Breast epithelium (tissue), 4 donors: ENCODE results near the gene THOC2. TPM values are rescaled to one million over a fixed set of nuclear protein-coding genes. Genes with fewer than 3 reads are reported as not detected.
"Not testable (repeated sequence)": the region's sequence is repeated elsewhere in the genome, so short reads cannot be mapped to it uniquely, and the experiment has no call there.

ENCODE experiments used
- DNase-seq, 2 donors: peaks; one replicate each; pipeline ENCODE4 v3.0.0-alpha.2; 2019; ENCODE audit warnings: low spot score in 2 of 2
- H3K27ac ChIP-seq, 2 donors: fragments of 200-600 bp; sonication (generic) in 1 of 2; one replicate each; pipeline ENCODE4 v1.5.1; 2016 to 2019; ENCODE audit warnings: mild to moderate bottlenecking in 1 of 2
- H3K27me3 ChIP-seq, 2 donors: fragments of 200-600 bp; sonication (generic) in 1 of 2; one replicate each; pipeline versions ENCODE4 v1.5.1 to v1.6.0; 2017 to 2019; ENCODE audit warnings: control low read depth in 1 of 2, mild to moderate bottlenecking in 1 of 2
- H3K36me3 ChIP-seq: fragments of 200-600 bp; one replicate; pipeline ENCODE4 v1.5.1; 2019
- H3K4me1 ChIP-seq, 2 donors: fragments of 200-600 bp; sonication (generic); one replicate each; pipeline ENCODE4 v1.5.1; 2016 to 2019; ENCODE audit warnings: control low read depth in 1 of 2
- H3K4me3 ChIP-seq, 3 donors: fragments of 200-600 bp; sonication (generic); 1 replicate in 2 of 3; 2 replicates in 1 of 3; pipeline ENCODE4 v1.5.1; 2016 to 2019; ENCODE audit warnings: mild to moderate bottlenecking in 3 of 3, moderate library complexity in 2 of 3
- H3K9me3 ChIP-seq, 2 donors: fragments of 200-600 bp; sonication (generic) in 1 of 2; one replicate each; pipeline ENCODE4 v1.5.1; 2016 to 2019; ENCODE audit warnings: control low read depth in 1 of 2
- POLR2A ChIP-seq: fragments of 450-650 bp; IDR thresholded peaks from one replicate; pipeline ENCODE4 v1.6.1; 2016; ENCODE audit warnings: antibody characterized with exemption, mild to moderate bottlenecking, moderate library complexity
- POLR2AphosphoS5 ChIP-seq, 3 donors: sonication (generic); formaldehyde crosslinking; IDR thresholded peaks; one replicate each; pipeline ENCODE4 v1.6.1; 2017; ENCODE audit warnings: antibody characterized with exemption in 3 of 3
- intact Hi-C: fragments of 100-400 bp; cut with DNase I; formaldehyde crosslinking; loops from one replicate; pipeline ENCODE4 v1.15.1; 2023; ENCODE audit warnings: low total_unique reads
- total RNA-seq, 3 donors: library from RNA; depleted of rRNA; stranded (reverse); fragments of >200 nt; gene quantifications; one replicate each; pipeline ENCODE4 v1.1.0, GENCODE V29; 2016
- TF ChIP-seq, protein P1 (sequence below), 3 donors: fragments of 450-650 bp; IDR thresholded peaks; one replicate each; pipeline ENCODE4 v1.5.1; 2016 to 2017; ENCODE audit warnings: antibody characterized with exemption in 3 of 3, mild to moderate bottlenecking in 3 of 3, moderate library complexity in 3 of 3

THOC2 gene
- total RNA-seq, 3 donors from 2014 or later: 72.8 to 169 (median 119) TPM

GRCh38 chrX:123740536-123740935 lies 7.7 kb upstream of the THOC2 start:
- Histone ChIP-seq H3K4me1 (no peaks in the 10 kb centered on the region), H3K4me3 (no peak overlapping the region), H3K9me3 (no peaks in the 10 kb centered on the region), H3K36me3 (no peaks in the 10 kb centered on the region), H3K27ac (no peak overlapping the region), H3K27me3 (no peaks in the 10 kb centered on the region)
- DNase-seq: no peak
- TF ChIP-seq, protein P1, sequence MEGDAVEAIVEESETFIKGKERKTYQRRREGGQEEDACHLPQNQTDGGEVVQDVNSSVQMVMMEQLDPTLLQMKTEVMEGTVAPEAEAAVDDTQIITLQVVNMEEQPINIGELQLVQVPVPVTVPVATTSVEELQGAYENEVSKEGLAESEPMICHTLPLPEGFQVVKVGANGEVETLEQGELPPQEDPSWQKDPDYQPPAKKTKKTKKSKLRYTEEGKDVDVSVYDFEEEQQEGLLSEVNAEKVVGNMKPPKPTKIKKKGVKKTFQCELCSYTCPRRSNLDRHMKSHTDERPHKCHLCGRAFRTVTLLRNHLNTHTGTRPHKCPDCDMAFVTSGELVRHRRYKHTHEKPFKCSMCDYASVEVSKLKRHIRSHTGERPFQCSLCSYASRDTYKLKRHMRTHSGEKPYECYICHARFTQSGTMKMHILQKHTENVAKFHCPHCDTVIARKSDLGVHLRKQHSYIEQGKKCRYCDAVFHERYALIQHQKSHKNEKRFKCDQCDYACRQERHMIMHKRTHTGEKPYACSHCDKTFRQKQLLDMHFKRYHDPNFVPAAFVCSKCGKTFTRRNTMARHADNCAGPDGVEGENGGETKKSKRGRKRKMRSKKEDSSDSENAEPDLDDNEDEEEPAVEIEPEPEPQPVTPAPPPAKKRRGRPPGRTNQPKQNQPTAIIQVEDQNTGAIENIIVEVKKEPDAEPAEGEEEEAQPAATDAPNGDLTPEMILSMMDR (IDR thresholded peaks at IDR 0.05): no peak
- TF ChIP-seq POLR2AphosphoS5 (IDR thresholded peaks at IDR 0.05) (no peak), POLR2A (no peak)
- intact Hi-C loops: no loop called here

GRCh38 chrX:123740006-123740405 lies 7.2 kb upstream of the THOC2 start:
- Histone ChIP-seq H3K4me1 (no peaks in the 10 kb centered on the region), H3K27me3 (no peaks in the 10 kb centered on the region), H3K27ac (no peak overlapping the region), H3K4me3 (no peak overlapping the region), H3K36me3 (no peaks in the 10 kb centered on the region), H3K9me3 (no peaks in the 10 kb centered on the region)
- no peak for DNase-seq
- intact Hi-C loops: no loop called here
- no peak for TF ChIP-seq POLR2A
- TF ChIP-seq, protein P1 (IDR thresholded peaks at IDR 0.05): no peak
- TF ChIP-seq POLR2AphosphoS5 (IDR thresholded peaks at IDR 0.05): no peak

GRCh38 chrX:123739474-123739873 lies 6.6 kb upstream of the THOC2 start:
- Histone ChIP-seq H3K36me3 (no peaks in the 10 kb centered on the region), H3K27ac (no peak overlapping the region), H3K4me1 (no peaks in the 10 kb centered on the region), H3K4me3 (no peak overlapping the region), H3K9me3 (no peaks in the 10 kb centered on the region), H3K27me3 (no peaks in the 10 kb centered on the region)
- no peak for DNase-seq
- intact Hi-C loops: no loop called here
- TF ChIP-seq POLR2A (no peak), POLR2AphosphoS5 (IDR thresholded peaks at IDR 0.05) (no peak)
- TF ChIP-seq, protein P1 (IDR thresholded peaks at IDR 0.05): no peak

DNA sequence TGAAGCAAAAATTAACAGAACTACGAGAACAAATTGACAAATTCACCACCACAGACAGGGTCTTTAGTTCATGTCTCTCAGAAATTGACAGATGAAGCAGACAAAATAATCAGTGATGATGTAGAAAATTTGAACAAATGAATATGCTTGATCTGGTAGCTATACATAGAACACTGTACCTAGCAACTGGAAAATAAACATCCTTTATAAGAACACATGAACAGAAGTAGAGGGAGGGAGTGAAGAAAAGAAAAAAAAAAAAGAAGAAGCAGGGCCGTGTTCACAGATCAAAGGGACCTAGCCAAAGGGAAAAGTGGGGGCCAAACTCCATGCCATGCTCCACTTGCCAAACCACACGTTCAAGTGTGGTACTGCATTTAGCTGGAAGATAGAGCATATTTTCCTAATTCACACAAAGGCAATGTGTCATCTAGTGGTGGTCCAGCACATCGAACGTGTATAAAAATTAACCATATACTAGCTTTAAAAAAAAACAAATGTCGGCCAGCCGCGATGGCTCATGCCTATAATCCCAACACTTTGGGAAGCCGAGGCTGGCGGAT lies 5.6 kb upstream of the THOC2 start:
- intact Hi-C loops: no loop called here
- H3K27ac ChIP-seq: no peak overlapping the region
- TF ChIP-seq POLR2A (no peak), POLR2AphosphoS5 (IDR thresholded peaks at IDR 0.05) (no peak)
- TF ChIP-seq, protein P1 (IDR thresholded peaks at IDR 0.05): no peak

GRCh38 chrX:123736333-123736921 lies 3.6 kb upstream of the THOC2 start:
- Histone ChIP-seq H3K27ac (no peak overlapping the region), H3K27me3 (no peaks in the 10 kb centered on the region), H3K36me3 (no peaks in the 10 kb centered on the region), H3K4me3 (no peak overlapping the region), H3K9me3 (no peaks in the 10 kb centered on the region), H3K4me1 (no peaks in the 10 kb centered on the region)
- intact Hi-C loops: no loop called here
- no peak for TF ChIP-seq POLR2A
- TF ChIP-seq POLR2AphosphoS5 (IDR thresholded peaks at IDR 0.05): no peak
- TF ChIP-seq, protein P1 (IDR thresholded peaks at IDR 0.05): no peak
- no peak for DNase-seq

More for the DNA sequence above, 5.6 kb upstream of the THOC2 start:
- H3K36me3 ChIP-seq: no peaks in the 10 kb centered on the region
- DNase-seq: no peak
- no peaks in the 10 kb centered on the region for H3K4me1 ChIP-seq
- no peak overlapping the region for H3K4me3 ChIP-seq
- no peaks in the 10 kb centered on the region for H3K9me3 ChIP-seq
- no peaks in the 10 kb centered on the region for H3K27me3 ChIP-seq

GRCh38 chrX:123735137-123735536 lies 2.3 kb upstream of the THOC2 start:
- intact Hi-C loops, H3K9me3 ChIP-seq, H3K27me3 ChIP-seq, DNase-seq, H3K4me1 ChIP-seq, H3K27ac ChIP-seq, H3K4me3 ChIP-seq, H3K36me3 ChIP-seq: not testable (repeated sequence)

DNA sequence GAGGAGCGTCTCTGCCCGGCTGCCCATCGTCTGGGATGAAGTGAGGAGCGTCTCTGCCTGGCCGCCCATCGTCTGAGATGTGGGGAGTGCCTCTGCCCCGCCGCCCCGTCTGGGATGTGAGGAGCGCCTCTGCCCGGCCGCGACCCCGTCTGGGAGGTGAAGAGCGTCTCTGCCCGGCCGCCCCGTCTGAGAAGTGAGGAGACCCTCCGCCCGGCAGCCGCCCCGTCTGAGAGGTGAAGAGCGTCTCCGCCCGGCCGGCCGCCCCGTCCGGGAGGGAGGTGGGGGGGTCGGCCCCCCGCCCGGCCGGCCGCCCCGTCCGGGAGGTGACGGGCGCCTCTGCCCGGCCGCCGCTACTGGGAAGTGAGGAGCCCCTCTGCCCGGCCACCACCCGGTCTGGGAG lies 1.2 kb upstream of the THOC2 start:
- DNase-seq, intact Hi-C loops, H3K4me3 ChIP-seq, H3K36me3 ChIP-seq, H3K9me3 ChIP-seq, H3K27ac ChIP-seq, H3K4me1 ChIP-seq, H3K27me3 ChIP-seq: not testable (repeated sequence)
